H9 (cell line): Measurements from ENCODE around the gene KIF26B. TPM values are rescaled to one million over a fixed set of nuclear protein-coding genes. Genes with fewer than 3 reads are reported as not detected.

Experiments
- DNase-seq: peaks from one replicate; pipeline ENCODE4 v3.0.0-alpha.2; 2017
- H2AFZ ChIP-seq: one replicate; pipeline ENCODE4 v1.6.1; 2013; ENCODE audit warnings: mild to moderate bottlenecking, low read length, control low read depth, moderate library complexity
- H2AK5ac ChIP-seq: 2 replicates; pipeline ENCODE4 v1.6.1; 2013; ENCODE audit warnings: low read length, control low read depth, mixed read lengths; ENCODE audit not compliant: insufficient read length
- H2BK120ac ChIP-seq: one replicate; pipeline ENCODE4 v1.6.1; 2013; ENCODE audit warnings: low read depth, mild to moderate bottlenecking, low read length, control low read depth, inconsistent platforms; ENCODE audit not compliant: poor library complexity, severe bottlenecking
- H2BK12ac ChIP-seq: 2 replicates; pipeline ENCODE4 v1.6.1; 2013; ENCODE audit warnings: low read length, control low read depth, mixed read lengths, low read depth; ENCODE audit not compliant: insufficient read length
- H2BK15ac ChIP-seq: 2 replicates; pipeline ENCODE4 v1.6.1; 2013; ENCODE audit warnings: low read depth, low read length, control low read depth
- H2BK20ac ChIP-seq: one replicate; pipeline ENCODE4 v1.6.1; 2013; ENCODE audit warnings: low read depth, mild to moderate bottlenecking, low read length, control low read depth, inconsistent platforms; ENCODE audit not compliant: poor library complexity, severe bottlenecking
- H2BK5ac ChIP-seq: 2 replicates; pipeline ENCODE4 v1.6.1; 2013; ENCODE audit warnings: low read length, control low read depth, mixed read lengths; ENCODE audit not compliant: insufficient read length
- H3K14ac ChIP-seq: 2 replicates; pipeline ENCODE4 v1.6.1; 2013; ENCODE audit warnings: low read length, control low read depth; ENCODE audit not compliant: insufficient read depth
- H3K18ac ChIP-seq: 2 replicates; pipeline ENCODE4 v1.6.1; 2013; ENCODE audit warnings: low read depth, mild to moderate bottlenecking, mixed read lengths, low read length, control low read depth; ENCODE audit not compliant: insufficient read length
- H3K23ac ChIP-seq: 2 replicates; pipeline ENCODE4 v1.6.1; 2013; ENCODE audit warnings: low read length, control low read depth, mixed read lengths, low read depth; ENCODE audit not compliant: insufficient read length
- H3K23me2 ChIP-seq: 2 replicates; pipeline ENCODE4 v1.6.1; 2013; ENCODE audit warnings: low read depth, mild to moderate bottlenecking, mixed read lengths, low read length, control low read depth; ENCODE audit not compliant: insufficient read length, poor library complexity, severe bottlenecking
- H3K27ac ChIP-seq: 2 replicates; pipeline ENCODE4 v1.5.1; 2013; ENCODE audit warnings: low read length, control low read depth, mixed read lengths, low read depth; ENCODE audit not compliant: insufficient read length
- H3K27me3 ChIP-seq: 2 replicates; pipeline ENCODE4 v1.6.1; 2013; ENCODE audit warnings: low read length, control low read depth, inconsistent platforms; ENCODE audit not compliant: insufficient read depth
- H3K4ac ChIP-seq: 2 replicates; pipeline ENCODE4 v1.6.1; 2013; ENCODE audit warnings: low read depth, mild to moderate bottlenecking, control low read depth, inconsistent platforms, low read length, moderate library complexity
- H3K4me1 ChIP-seq: 2 replicates; pipeline ENCODE4 v1.6.1; 2013; ENCODE audit warnings: low read length, control low read depth, inconsistent platforms; ENCODE audit not compliant: insufficient read depth
- H3K4me2 ChIP-seq: 2 replicates; pipeline ENCODE4 v1.6.1; 2013; ENCODE audit warnings: low read length, control low read depth, mixed read lengths; ENCODE audit not compliant: insufficient read length, insufficient read depth
- H3K56ac ChIP-seq: 2 replicates; pipeline ENCODE4 v1.6.1; 2013; ENCODE audit warnings: low read depth, mild to moderate bottlenecking, mixed read lengths, low read length, control low read depth; ENCODE audit not compliant: insufficient read length
- H3K79me1 ChIP-seq: 2 replicates; pipeline ENCODE4 v1.6.1; 2013; ENCODE audit warnings: low read depth, mild to moderate bottlenecking, moderate library complexity, low read length, control low read depth, inconsistent platforms; ENCODE audit not compliant: insufficient read depth, poor library complexity, severe bottlenecking
- H3K79me2 ChIP-seq: 2 replicates; pipeline ENCODE4 v1.6.1; 2013; ENCODE audit warnings: low read length, control low read depth, inconsistent platforms; ENCODE audit not compliant: insufficient read depth
- H3K9ac ChIP-seq: 2 replicates; pipeline ENCODE4 v1.6.1; 2013; ENCODE audit warnings: low read length, control low read depth, mixed read lengths; ENCODE audit not compliant: insufficient read length; ENCODE audit errors: extremely low read depth
- H3K9me3 ChIP-seq: one replicate; pipeline ENCODE4 v1.6.1; 2013; ENCODE audit warnings: low read depth, low read length, inconsistent platforms; ENCODE audit not compliant: control insufficient read depth
- H3T11ph ChIP-seq: one replicate; pipeline ENCODE4 v1.6.1; 2013; ENCODE audit warnings: mild to moderate bottlenecking, low read length, control low read depth, inconsistent platforms
- H4K20me1 ChIP-seq: one replicate; pipeline ENCODE4 v1.6.1; 2013; ENCODE audit not compliant: control insufficient read depth, insufficient read length, insufficient read depth
- H4K5ac ChIP-seq: 2 replicates; pipeline ENCODE4 v1.6.1; 2013; ENCODE audit warnings: low read depth, mild to moderate bottlenecking, mixed read lengths, low read length, control low read depth; ENCODE audit not compliant: insufficient read length
- H4K8ac ChIP-seq: replicated peaks from 2 replicates; pipeline ENCODE4 v1.6.1; 2013; ENCODE audit warnings: low read length, control low read depth, mixed read lengths, low read depth; ENCODE audit not compliant: insufficient read length
- H4K91ac ChIP-seq: 2 replicates; pipeline ENCODE4 v1.6.1; 2013; ENCODE audit warnings: low read depth, mild to moderate bottlenecking, moderate library complexity, mixed read lengths, low read length, control low read depth; ENCODE audit not compliant: insufficient read length
- H3K27ac Mint-ChIP-seq, 3 experiments: 2 replicates in 2 of 3; 3 replicates in 1 of 3; pipeline ENCODE4 v1.8.0; 2020 to 2021; ENCODE audit warnings: mixed read lengths in 3 of 3, mild to moderate bottlenecking in 1 of 3, moderate library complexity in 1 of 3
- H3K27me3 Mint-ChIP-seq: 2 replicates; pipeline ENCODE4 v1.8.0; 2021; ENCODE audit warnings: low read depth, mild to moderate bottlenecking, moderate library complexity, mixed read lengths
- H3K36me3 Mint-ChIP-seq, 3 experiments: 2 replicates in 2 of 3; 3 replicates in 1 of 3; pipeline ENCODE4 v1.8.0; 2020 to 2021; ENCODE audit warnings: low read depth in 3 of 3, mixed read lengths in 3 of 3; ENCODE audit not compliant: insufficient read depth in 1 of 3
- H3K4me1 Mint-ChIP-seq, 2 experiments: 2 replicates each; pipeline ENCODE4 v1.8.0; 2020; ENCODE audit warnings: mixed read lengths in 2 of 2
- H3K4me3 Mint-ChIP-seq, 2 experiments: 2 replicates in 1 of 2; 3 replicates in 1 of 2; pipeline ENCODE4 v1.8.0; 2020 to 2021; ENCODE audit warnings: mild to moderate bottlenecking in 2 of 2, mixed read lengths in 2 of 2, moderate library complexity in 1 of 2
- H3K9me3 Mint-ChIP-seq, 2 experiments: 2 replicates in 1 of 2; 3 replicates in 1 of 2; pipeline ENCODE4 v1.8.0; 2020; ENCODE audit warnings: mild to moderate bottlenecking in 2 of 2, mixed read lengths in 2 of 2, moderate library complexity in 1 of 2
- whole genome bisulfite sequencing: extraction: QIAGEN DNeasy Blood & Tissue Kit; methylation state at CpG from one replicate; pipeline ENCODE4 v1.1.7; 2013; ENCODE audit warnings: missing lambda C conversion rate, low lambda C conversion rate, mixed read lengths; ENCODE audit not compliant: insufficient read length; ENCODE audit errors: extremely low coverage; 5-methylcytosine and 5-hydroxymethylcytosine counted together
- total RNA-seq: library from RNA; stranded (reverse); gene quantifications from 2 replicates; pipeline ENCODE4 v1.2.1, GENCODE V29; 2021
- TF ChIP-seq, protein P1 (sequence below): fragments of 200-600 bp; sonication (generic); conservative IDR thresholded peaks from 3 replicates; pipeline ENCODE4 v1.8.0; 2021; ENCODE audit warnings: antibody characterized with exemption, mild to moderate bottlenecking

Gene KIF26B
- total RNA-seq, 1 experiment from 2014 or later: 0.13 TPM

DNA sequence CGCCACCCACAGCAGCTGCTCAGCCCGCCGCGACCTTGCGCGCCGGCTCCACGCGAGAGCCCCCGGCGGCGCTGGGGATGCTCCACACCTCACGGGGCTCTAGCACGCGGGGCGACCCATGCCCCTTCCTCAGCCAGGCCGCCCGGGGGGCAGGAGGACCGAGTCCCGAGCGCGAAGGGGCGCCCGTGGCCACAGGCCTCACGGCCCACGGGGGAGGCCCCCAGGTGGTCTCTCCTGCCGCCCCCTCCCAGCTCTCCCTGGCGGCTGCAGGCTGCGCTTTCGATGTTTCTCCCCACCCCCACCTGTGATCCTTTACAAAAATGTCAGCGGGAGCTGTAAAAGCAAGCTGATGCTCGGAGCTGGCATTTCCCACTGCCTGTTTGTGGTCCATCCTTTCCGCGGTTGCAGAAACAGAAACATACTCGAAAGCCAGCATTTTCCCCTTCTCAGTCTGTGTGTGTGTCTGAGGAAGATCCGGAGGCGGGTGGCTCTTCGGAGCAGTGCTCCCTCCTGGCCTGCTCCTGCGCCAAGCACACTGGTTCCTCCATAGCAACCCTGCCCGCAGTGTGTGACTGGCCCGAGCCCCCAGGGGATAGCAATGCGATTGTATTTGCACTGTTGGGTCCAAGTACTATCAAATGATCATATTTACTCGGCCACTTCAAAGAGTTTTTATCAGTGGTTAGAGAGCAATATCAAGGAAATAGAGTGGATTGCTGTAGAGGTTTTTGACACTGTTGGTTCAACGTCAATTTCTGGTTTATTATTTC, 2.1 kb downstream of the KIF26B start:
- H2AK5ac ChIP-seq: no peak overlapping the region
- no peak overlapping the region for H3K56ac ChIP-seq
- peak overlapping the region in 1 of 3 experiments; percentile 89; a peak in 1 of 7 replicates for H3K27ac Mint-ChIP-seq
- H3K79me1 ChIP-seq: no peaks in the 10 kb centered on the region
- H2AFZ ChIP-seq: peak overlapping the region; percentile 43
- no peak overlapping the region for H2BK120ac ChIP-seq
- H2BK15ac ChIP-seq: no peak overlapping the region
- peak overlapping the region; percentile 68 for H3K4me2 ChIP-seq
- no peaks in the 10 kb centered on the region for H3K4me1 ChIP-seq
- peaks cover 81% of the 10 kb centered on the region for H3K27me3 Mint-ChIP-seq
- no peak overlapping the region for H2BK5ac ChIP-seq
- peaks cover 14 to 27% of the 10 kb centered on the region in 2 experiments for H3K4me1 Mint-ChIP-seq
- no CpG with 5 or more reads among the region's 44 CpGs for WGBS
- no peak overlapping the region for H4K8ac ChIP-seq
- no peak overlapping the region for H3T11ph ChIP-seq
- H3K4me3 Mint-ChIP-seq: peak overlapping the region; percentile 68 to 83
- no peaks in the 10 kb centered on the region for H3K79me2 ChIP-seq
- peak; percentile 52 for DNase-seq
- no peaks in the 10 kb centered on the region for H3K36me3 Mint-ChIP-seq
- no peak overlapping the region for H4K5ac ChIP-seq
- no peak overlapping the region for H3K18ac ChIP-seq
- H3K23me2 ChIP-seq: peaks cover 24% of the 10 kb centered on the region
- H2BK20ac ChIP-seq: no peak overlapping the region
- H3K9ac ChIP-seq: no peak overlapping the region
- H3K27ac ChIP-seq: no peak overlapping the region
- no peaks in the 10 kb centered on the region for H4K20me1 ChIP-seq
- no peak overlapping the region for H2BK12ac ChIP-seq
- no peak overlapping the region for H4K91ac ChIP-seq
- no peak overlapping the region for H3K23ac ChIP-seq
- H3K4ac ChIP-seq: no peak overlapping the region
- H3K14ac ChIP-seq: no peak overlapping the region
- no peaks in the 10 kb centered on the region; a peak in 1 of 5 replicates for H3K9me3 Mint-ChIP-seq
- TF ChIP-seq, protein P1, sequence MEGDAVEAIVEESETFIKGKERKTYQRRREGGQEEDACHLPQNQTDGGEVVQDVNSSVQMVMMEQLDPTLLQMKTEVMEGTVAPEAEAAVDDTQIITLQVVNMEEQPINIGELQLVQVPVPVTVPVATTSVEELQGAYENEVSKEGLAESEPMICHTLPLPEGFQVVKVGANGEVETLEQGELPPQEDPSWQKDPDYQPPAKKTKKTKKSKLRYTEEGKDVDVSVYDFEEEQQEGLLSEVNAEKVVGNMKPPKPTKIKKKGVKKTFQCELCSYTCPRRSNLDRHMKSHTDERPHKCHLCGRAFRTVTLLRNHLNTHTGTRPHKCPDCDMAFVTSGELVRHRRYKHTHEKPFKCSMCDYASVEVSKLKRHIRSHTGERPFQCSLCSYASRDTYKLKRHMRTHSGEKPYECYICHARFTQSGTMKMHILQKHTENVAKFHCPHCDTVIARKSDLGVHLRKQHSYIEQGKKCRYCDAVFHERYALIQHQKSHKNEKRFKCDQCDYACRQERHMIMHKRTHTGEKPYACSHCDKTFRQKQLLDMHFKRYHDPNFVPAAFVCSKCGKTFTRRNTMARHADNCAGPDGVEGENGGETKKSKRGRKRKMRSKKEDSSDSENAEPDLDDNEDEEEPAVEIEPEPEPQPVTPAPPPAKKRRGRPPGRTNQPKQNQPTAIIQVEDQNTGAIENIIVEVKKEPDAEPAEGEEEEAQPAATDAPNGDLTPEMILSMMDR: no peak; the same call in 2 of the 3 replicates
- peaks cover 23% of the 10 kb centered on the region; the same call in 1 of the 2 replicates for H3K27me3 ChIP-seq
- H3K9me3 ChIP-seq: no peaks in the 10 kb centered on the region
